HepG2 (cell line): ENCODE measurements around the gene PIWIL1. TPM values are rescaled to one million over a fixed set of nuclear protein-coding genes. Genes with fewer than 3 reads are reported as not detected.

Experiments
- ATAC-seq: fragments of 200-7000 bp; cut with Tn5 transposase; 3 replicates; pipeline ENCODE4 v1.9.1; 2020; ENCODE audit warnings: mild to moderate bottlenecking, moderate library complexity
- BruUV-seq: library from RNA; stranded (reverse); fragments of 400-500 nt; replicated peaks from 2 replicates; lab custom pipeline; 2021; lab: Mats Ljungman, UMichigan
- CTCF ChIA-PET: fragments of 300-600 bp; formaldehyde crosslinking; extraction: SDS; loops from one replicate; lab custom pipeline; 2021; ENCODE audit warnings: low total read pairs, inconsistent platforms, low intra/inter-chr PET ratio; lab: Yijun Ruan, JAX
- POLR2A ChIA-PET: fragments of 350-600 bp; sonication (Branson Sonifier 250); formaldehyde crosslinking; loops from one replicate; lab custom pipeline; 2020; ENCODE audit warnings: antibody characterized with exemption, inconsistent platforms; lab: Yijun Ruan, JAX
- DNase-seq: peaks from one replicate; pipeline ENCODE4 v3.0.0-alpha.2; 2015; ENCODE audit warnings: low spot score
- FAIRE-seq: peaks from 3 replicates; lab custom pipeline; 2011; peaks lifted over from hg19 to GRCh38; lab: Jason Lieb, UNC
- H2AFZ ChIP-seq: one replicate; pipeline ENCODE4 v1.6.1; 2011; ENCODE audit warnings: low read length, inconsistent platforms
- H3K27ac ChIP-seq: fragments of 300-600 bp; 3 replicates; pipeline ENCODE4 v1.8.0; 2011; ENCODE audit warnings: mixed run types, mild to moderate bottlenecking, mixed read lengths, low read length, inconsistent platforms; ENCODE audit not compliant: insufficient read depth; ENCODE audit errors: extremely low read length
- H3K27me3 ChIP-seq, 2 experiments: fragments of 200-600 bp in 1 of 2; 2 replicates in 1 of 2; 3 replicates in 1 of 2; pipeline versions ENCODE4 v1.6.0 to v1.8.0; 2011; ENCODE audit warnings: low read length in 2 of 2, mild to moderate bottlenecking in 2 of 2, moderate library complexity in 2 of 2, inconsistent platforms in 1 of 2; ENCODE audit not compliant: insufficient read depth in 2 of 2, control insufficient read depth in 1 of 2
- H3K36me3 ChIP-seq, 2 experiments: fragments of 200-600 bp in 1 of 2; replicated peaks in 1 of 2; 2 replicates in 1 of 2; 3 replicates in 1 of 2; pipeline versions ENCODE4 v1.5.1 to v1.8.0; 2011; ENCODE audit warnings: low read length in 2 of 2, inconsistent platforms in 1 of 2; ENCODE audit not compliant: insufficient read depth in 2 of 2, control insufficient read depth in 1 of 2
- H3K4me1 ChIP-seq: 2 replicates; pipeline ENCODE4 v1.5.1; 2012; ENCODE audit warnings: low read length, inconsistent platforms; ENCODE audit not compliant: insufficient read depth
- H3K4me2 ChIP-seq: 2 replicates; pipeline ENCODE4 v1.6.0; 2011; ENCODE audit warnings: low read depth, low read length, inconsistent platforms
- H3K4me3 ChIP-seq, 3 experiments: fragments of 200-600 bp in 1 of 3; sonication (generic), shearing (Covaris generic) in 1 of 3; replicated peaks in 1 of 3; 2 replicates each; pipeline ENCODE4 v1.5.1; 2011 to 2016; ENCODE audit warnings: low read length in 3 of 3, inconsistent platforms in 2 of 3, low read depth in 2 of 3, mild to moderate bottlenecking in 2 of 3, control low read depth in 1 of 3, mixed read lengths in 1 of 3; ENCODE audit not compliant: insufficient read depth in 1 of 3
- H3K79me2 ChIP-seq: one replicate; pipeline ENCODE4 v1.6.1; 2011; ENCODE audit warnings: low read length, inconsistent platforms; ENCODE audit not compliant: insufficient read depth
- H3K9ac ChIP-seq: 2 replicates; pipeline ENCODE4 v1.6.0; 2011; ENCODE audit warnings: mild to moderate bottlenecking, low read depth, low read length, inconsistent platforms; ENCODE audit not compliant: insufficient read depth
- H3K9me3 ChIP-seq: 2 replicates; pipeline ENCODE4 v1.5.1; 2012; ENCODE audit warnings: mild to moderate bottlenecking, low read length
- H4K20me1 ChIP-seq: 2 replicates; pipeline ENCODE4 v1.6.0; 2011; ENCODE audit warnings: inconsistent platforms, mild to moderate bottlenecking, low read length, moderate library complexity; ENCODE audit not compliant: insufficient read depth
- CHCHD3 ChIP-seq: sonication (generic); formaldehyde crosslinking; IDR thresholded peaks from 2 replicates; pipeline ENCODE4 v1.8.0; 2022; ENCODE audit warnings: mild to moderate bottlenecking, missing genetic modification reagents, moderate library complexity
- MYNN ChIP-seq: sonication (generic); formaldehyde crosslinking; IDR thresholded peaks from 2 replicates; pipeline ENCODE4 v1.4.0; 2020; ENCODE audit warnings: mild to moderate bottlenecking, low read depth, missing genetic modification reagents
- PHF5A ChIP-seq: IDR thresholded peaks from one replicate; pipeline ENCODE4 v1.6.1; 2018; ENCODE audit warnings: low read depth, missing genetic modification reagents; ENCODE audit not compliant: unreplicated experiment
- RBAK ChIP-seq: sonication (generic); formaldehyde crosslinking; IDR thresholded peaks from 2 replicates; pipeline ENCODE4 v1.5.1; 2020; ENCODE audit warnings: mild to moderate bottlenecking, missing genetic modification reagents
- TFE3 ChIP-seq: IDR thresholded peaks from 2 replicates; pipeline ENCODE4 v1.6.1; 2016
- ZNF513 ChIP-seq: sonication (generic); formaldehyde crosslinking; conservative IDR thresholded peaks from 2 replicates; pipeline ENCODE4 v1.5.0; 2020; ENCODE audit warnings: missing genetic modification reagents
- ZNF777 ChIP-seq: sonication (generic); formaldehyde crosslinking; IDR thresholded peaks from 2 replicates; pipeline ENCODE4 v1.4.0; 2020; ENCODE audit warnings: missing genetic modification reagents
- WGBS: methylation state at CpG from one replicate; pipeline ENCODE4 v1.1.6; 2017; ENCODE audit warnings: low lambda C conversion rate; 5-methylcytosine and 5-hydroxymethylcytosine counted together
- in situ Hi-C: cut with HindIII; loops from 2 replicates; pipeline ENCODE4 v1.10.0; 2017; ENCODE audit warnings: low pct_unique_long_range_greater_than_20kb; ENCODE audit not compliant: extremely low pct_ligation_motif_present
- intact Hi-C: fragments of 100-400 bp; cut with micrococcal nuclease; formaldehyde crosslinking; loops from one replicate; pipeline ENCODE4 v1.10.0; 2022; ENCODE audit not compliant: unreplicated experiment
- polyA plus RNA-seq, 8 experiments: library from polyadenylated mRNA; depleted of rRNA in 3 of 8; stranded (reverse) in 7 of 8; unstranded in 1 of 8; fragments of >200 nt; fragmentation: Illumina TruSeq in 4 of 8; extraction: Trizol in 4 of 8; gene quantifications; 2 replicates each; pipeline versions ENCODE4 v1.2.1 to v1.2.3, GENCODE V29; 2011 to 2016; ENCODE audit warnings: low read depth in 4 of 8, missing spikeins in 1 of 8, mixed read lengths in 1 of 8; ENCODE audit not compliant: insufficient read depth in 1 of 8
- total RNA-seq, 5 experiments: library from RNA; depleted of rRNA; stranded (reverse); fragments of >200 nt; fragmentation: Illumina TruSeq; extraction: Trizol; gene quantifications; 2 replicates each; pipeline ENCODE4 v1.2.3, GENCODE V29; 2016; ENCODE audit warnings: low read depth in 1 of 5

The PIWIL1 gene
- total and polyA plus RNA-seq, 2 of the 13 experiments (the other 11 are each of a cell fraction or from before 2014, with no cell fraction given), result not detected

- Histone ChIP-seq H2AFZ (no peak overlapping the region), H3K4me3 (no peak overlapping the region), H3K9ac (no peak overlapping the region), H4K20me1 (no peaks in the 10 kb centered on the region), H3K27me3 (peaks cover 0 to 12% of the 10 kb centered on the region in 2 experiments; a peak in 2 of 5 replicates), H3K79me2 (no peaks in the 10 kb centered on the region), H3K4me1 (no peaks in the 10 kb centered on the region), H3K27ac (no peak overlapping the region), H3K36me3 (no peaks in the 10 kb centered on the region), H3K4me2 (no peak overlapping the region), H3K9me3 (no peaks in the 10 kb centered on the region)
- no TSS peak for BruUV-seq
- in situ Hi-C loops (loop anchor here (5.0 kb wide), 1 partner anchor 290 kb away; no protein-coding TSS in a partner anchor), intact Hi-C loops (no loop called here)
- DNase-seq (no peak), ATAC-seq (no peak), FAIRE-seq (no peak)
- TF ChIP-seq RBAK (CRISPR knock-in tag), result no peak
- no peak for TF ChIP-seq CHCHD3
- no peak for TF ChIP-seq ZNF513 (CRISPR knock-in tag)
- no peak for TF ChIP-seq TFE3 (CRISPR knock-in tag)
- TF ChIP-seq MYNN (CRISPR knock-in tag), result no peak
- TF ChIP-seq ZNF777 (CRISPR knock-in tag), result no peak
- no peak for TF ChIP-seq PHF5A (CRISPR knock-in tag)
- POLR2A ChIA-PET, result no interaction called here
- 65% methylated on average over 24 of the region's 33 CpGs for WGBS
- CTCF ChIA-PET, result no interaction called here
Observed at GRCh38 chr12:130336723-130337487, 782 bp upstream of the PIWIL1 start.
